Panc1 (cell line): ENCODE results near the gene RASL11B.

Source experiments
- CTCF ChIP-seq: fragments of 450-650 bp; IDR thresholded peaks from 2 replicates; pipeline ENCODE4 v1.5.1; 2017; ENCODE audit warnings: mild to moderate bottlenecking
- POLR2AphosphoS5 ChIP-seq: IDR thresholded peaks from 2 replicates; pipeline ENCODE4 v1.6.1; 2012; ENCODE audit warnings: mild to moderate bottlenecking, low read depth, low read length, moderate library complexity
- TCF7L2 ChIP-seq: IDR thresholded peaks from 2 replicates; pipeline ENCODE4 v1.6.1; 2011; ENCODE audit warnings: mild to moderate bottlenecking, low read depth, low read length, inconsistent platforms

- TF ChIP-seq CTCF (no peak), POLR2AphosphoS5 (no peak), TCF7L2 (no peak)
Observed at GRCh38 chr4:52910115-52910514, 48.0 kb downstream of the RASL11B start.
